Lower leg skin (tissue), 3 donors: ENCODE data around the gene UCP2.

Experiments used
- POLR2A ChIP-seq, 2 donors: fragments of 450-650 bp; IDR thresholded peaks; one replicate each; pipeline ENCODE4 v1.6.1; 2016 to 2017; ENCODE audit warnings: antibody characterized with exemption in 2 of 2, mild to moderate bottlenecking in 1 of 2, moderate library complexity in 1 of 2
- TF ChIP-seq, protein P1 (sequence below), 3 donors: fragments of 450-650 bp; IDR thresholded peaks; one replicate each; pipeline ENCODE4 v1.5.1; 2016; ENCODE audit warnings: antibody characterized with exemption in 3 of 3, mild to moderate bottlenecking in 3 of 3, moderate library complexity in 2 of 3

DNA sequence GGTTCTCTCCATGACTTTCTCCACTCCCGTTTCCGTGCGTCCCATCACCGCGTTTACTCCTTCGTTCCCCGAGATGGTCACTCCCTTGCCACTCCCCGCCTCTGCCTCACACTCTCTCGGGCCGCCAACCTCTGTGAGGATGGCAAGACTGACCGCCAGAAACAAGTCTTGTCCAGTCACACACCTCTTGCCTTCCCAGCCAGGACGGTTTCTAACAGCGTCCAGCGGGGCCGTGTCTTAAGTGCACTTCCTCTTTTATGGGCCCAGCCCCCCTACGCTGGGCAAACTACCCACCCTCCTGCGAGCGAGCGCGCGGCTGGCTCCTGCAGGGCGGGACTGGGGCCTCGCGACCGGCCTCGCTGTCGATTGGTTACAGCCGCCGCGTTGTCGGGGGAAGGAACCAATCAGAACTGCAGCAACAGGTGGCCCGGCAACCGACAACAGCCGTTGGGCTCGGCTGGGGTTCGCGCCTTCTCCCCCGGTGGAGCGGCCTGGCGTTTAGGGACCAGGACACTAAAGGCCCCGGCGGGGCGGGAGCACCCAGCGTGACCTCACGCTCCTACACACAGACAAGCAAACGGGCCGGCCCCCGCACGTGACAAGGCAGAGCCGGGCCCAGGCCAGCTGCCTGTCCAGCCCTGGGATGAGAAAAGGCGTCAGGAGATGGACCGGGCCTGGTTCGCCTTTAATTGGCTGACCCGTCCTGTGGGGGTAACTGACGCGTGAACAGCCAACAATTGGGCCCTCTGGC is 522 bp upstream of the UCP2 start:
- TF ChIP-seq POLR2A (IDR thresholded peaks at IDR 0.05), result no peak
- TF ChIP-seq, protein P1, sequence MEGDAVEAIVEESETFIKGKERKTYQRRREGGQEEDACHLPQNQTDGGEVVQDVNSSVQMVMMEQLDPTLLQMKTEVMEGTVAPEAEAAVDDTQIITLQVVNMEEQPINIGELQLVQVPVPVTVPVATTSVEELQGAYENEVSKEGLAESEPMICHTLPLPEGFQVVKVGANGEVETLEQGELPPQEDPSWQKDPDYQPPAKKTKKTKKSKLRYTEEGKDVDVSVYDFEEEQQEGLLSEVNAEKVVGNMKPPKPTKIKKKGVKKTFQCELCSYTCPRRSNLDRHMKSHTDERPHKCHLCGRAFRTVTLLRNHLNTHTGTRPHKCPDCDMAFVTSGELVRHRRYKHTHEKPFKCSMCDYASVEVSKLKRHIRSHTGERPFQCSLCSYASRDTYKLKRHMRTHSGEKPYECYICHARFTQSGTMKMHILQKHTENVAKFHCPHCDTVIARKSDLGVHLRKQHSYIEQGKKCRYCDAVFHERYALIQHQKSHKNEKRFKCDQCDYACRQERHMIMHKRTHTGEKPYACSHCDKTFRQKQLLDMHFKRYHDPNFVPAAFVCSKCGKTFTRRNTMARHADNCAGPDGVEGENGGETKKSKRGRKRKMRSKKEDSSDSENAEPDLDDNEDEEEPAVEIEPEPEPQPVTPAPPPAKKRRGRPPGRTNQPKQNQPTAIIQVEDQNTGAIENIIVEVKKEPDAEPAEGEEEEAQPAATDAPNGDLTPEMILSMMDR (IDR thresholded peaks at IDR 0.05), result no peak
